HG03521 (cell line): ENCODE results near the gene SCGB1C1.
"Not testable (repeated sequence)": the region's sequence is repeated elsewhere in the genome, so short reads cannot be mapped to it uniquely, and the experiment has no call there.

Source experiments
- ATAC-seq: cut with Tn5 transposase; IDR thresholded peaks from one replicate; pipeline ENCODE4 v1.9.1; 2021; ENCODE audit warnings: mild to moderate bottlenecking, moderate library complexity; ENCODE audit not compliant: unreplicated experiment

Gene SCGB1C1

GRCh38 chr11:216081-216974, 23.4 kb downstream of the SCGB1C1 start:
- ATAC-seq: no peak

GRCh38 chr11:217704-218103, 24.8 kb downstream of the SCGB1C1 start:
- ATAC-seq: no peak

GRCh38 chr11:218815-219593, 26.1 kb downstream of the SCGB1C1 start:
- ATAC-seq: no peak

- not testable (repeated sequence) for ATAC-seq
These were observed 27.9 kb downstream of the SCGB1C1 start for GRCh38 chr11:220641-221215.

GRCh38 chr11:221539-221938, 28.7 kb downstream of the SCGB1C1 start:
- no peak for ATAC-seq

- no peak for ATAC-seq
These were observed 29.3 kb downstream of the SCGB1C1 start for GRCh38 chr11:221998-222789.

GRCh38 chr11:223026-223789, 30.3 kb downstream of the SCGB1C1 start:
- ATAC-seq: no peak

GRCh38 chr11:223884-224283, 31.0 kb downstream of the SCGB1C1 start:
- ATAC-seq: no peak

- ATAC-seq: no peak
These were observed 31.5 kb downstream of the SCGB1C1 start for GRCh38 chr11:224424-224823.

GRCh38 chr11:225734-226453, 33.0 kb downstream of the SCGB1C1 start:
- no peak for ATAC-seq

GRCh38 chr11:227824-228379, 35.0 kb downstream of the SCGB1C1 start:
- no peak for ATAC-seq

- ATAC-seq: no peak
These were observed 37.6 kb downstream of the SCGB1C1 start for GRCh38 chr11:230431-230830.

- ATAC-seq: no peak
These were observed 40.1 kb downstream of the SCGB1C1 start for GRCh38 chr11:232783-233565.

- no peak for ATAC-seq
These were observed 42.3 kb downstream of the SCGB1C1 start for GRCh38 chr11:235180-235579.

GRCh38 chr11:235609-235996, 42.7 kb downstream of the SCGB1C1 start:
- no peak for ATAC-seq

GRCh38 chr11:235997-236773, 43.3 kb downstream of the SCGB1C1 start, which contains the start of gene SIRT3:
Gene SIRT3, minus strand, starts transcription at chr11:236342. Its CDS starts 14 bp downstream, at chr11:236328.
- ATAC-seq: peak; percentile 68
